Esophagus (tissue), 2 donors: Measurements from ENCODE around the gene DCTN4. TPM values are rescaled to one million over a fixed set of nuclear protein-coding genes. Genes with fewer than 3 reads are reported as not detected.
"Not testable (repeated sequence)": the region's sequence is repeated elsewhere in the genome, so short reads cannot be mapped to it uniquely, and the experiment has no call there.

Experiments used
- H3K27ac ChIP-seq, 2 donors: one replicate each; pipeline ENCODE4 v1.5.1; 2013; ENCODE audit warnings: low read depth in 2 of 2, mild to moderate bottlenecking in 2 of 2, inconsistent platforms in 1 of 2, low read length in 1 of 2, moderate library complexity in 1 of 2
- H3K27me3 ChIP-seq, 2 donors: one replicate each; pipeline ENCODE4 v1.6.1; 2013; ENCODE audit warnings: low read length in 2 of 2, control low read depth in 1 of 2, mild to moderate bottlenecking in 1 of 2; ENCODE audit not compliant: insufficient read depth in 2 of 2, control insufficient read depth in 1 of 2
- H3K36me3 ChIP-seq, 2 donors: one replicate each; pipeline ENCODE4 v1.6.1; 2013; ENCODE audit warnings: low read length in 1 of 2; ENCODE audit not compliant: control insufficient read depth in 2 of 2, insufficient read depth in 2 of 2
- H3K4me1 ChIP-seq, 2 donors: one replicate each; pipeline ENCODE4 v1.6.1; 2013; ENCODE audit warnings: low read length in 1 of 2; ENCODE audit not compliant: control insufficient read depth in 2 of 2, insufficient read depth in 2 of 2
- H3K4me3 ChIP-seq, 2 donors: one replicate each; pipeline ENCODE4 v1.5.1; 2013; ENCODE audit warnings: low read length in 2 of 2, mild to moderate bottlenecking in 2 of 2, low read depth in 1 of 2, moderate library complexity in 1 of 2
- H3K9me3 ChIP-seq, 2 donors: one replicate each; pipeline ENCODE4 v1.6.1; 2013; ENCODE audit warnings: mild to moderate bottlenecking in 2 of 2, low read depth in 1 of 2, low read length in 1 of 2, moderate library complexity in 1 of 2; ENCODE audit not compliant: control insufficient read depth in 2 of 2, insufficient read depth in 1 of 2
- WGBS, 2 donors: extraction: QIAGEN DNeasy Blood & Tissue Kit; methylation state at CpG; one replicate each; pipeline ENCODE4 v1.1.7; 2013; 5-methylcytosine and 5-hydroxymethylcytosine counted together
- polyA plus RNA-seq, 2 donors: library from polyadenylated mRNA; stranded (reverse); fragments of 200-250 nt; gene quantifications; one replicate each; pipeline ENCODE4 v1.2.3, GENCODE V29; 2013
- donor health status: healthy with polysubstance abuse.
- donor health status: Bipolar disorder and iron deficiency.

DCTN4 gene
- polyA plus RNA-seq, result 10 to 100 TPM; 15.5 to 15.7 TPM

DNA sequence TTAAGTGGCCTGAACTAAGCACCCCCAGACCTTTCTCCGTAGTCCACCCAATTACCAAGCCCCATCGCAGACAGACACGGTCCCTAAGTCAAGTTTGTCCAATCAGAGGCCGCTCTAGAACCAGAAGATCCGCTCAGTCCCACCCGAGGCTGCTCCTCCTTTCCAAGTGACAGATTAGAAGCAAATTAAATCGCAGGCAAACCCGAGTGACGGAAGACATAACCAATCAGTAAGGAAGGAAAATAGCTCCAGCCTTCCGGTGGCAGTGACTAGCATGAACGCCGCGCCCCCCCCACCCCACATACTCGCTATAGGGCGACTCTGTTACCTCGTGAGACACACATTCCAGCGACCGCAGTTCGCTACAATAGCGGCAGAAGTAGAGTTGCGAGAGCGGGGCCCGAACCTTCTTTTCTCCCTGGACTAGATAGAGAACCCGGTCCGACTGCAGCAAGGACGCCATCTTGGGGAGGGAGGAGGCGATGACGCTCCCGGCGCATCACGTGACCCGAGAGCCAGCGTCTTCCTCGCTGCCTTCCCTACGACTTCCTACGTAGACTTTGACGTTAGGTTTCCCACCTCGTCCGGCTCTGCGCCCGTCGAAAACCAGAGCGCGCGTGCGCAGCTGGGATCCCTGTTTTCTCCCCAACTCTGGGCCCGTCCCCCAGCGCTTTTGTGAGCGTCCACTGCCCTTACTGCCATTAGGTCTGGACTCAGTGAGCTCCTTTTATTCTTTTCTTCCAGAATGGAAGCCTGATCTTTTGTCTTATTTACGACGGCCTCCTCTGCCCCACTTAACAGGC lies at the start of gene DCTN4:
DCTN4 (minus strand) TSS at position 487 of the 803 bp plus-strand sequence; CDS start at position 463, 24 bp downstream.
- Histone ChIP-seq H3K27me3 (no peaks in the 10 kb centered on the region), H3K9me3 (no peaks in the 10 kb centered on the region), H3K4me3 (peak within 1 kb of the TSS; percentile 62 to 88), H3K27ac (peak within 1 kb of the TSS; percentile 90 to 100), H3K36me3 (peaks cover 0 to 3% of the 10 kb centered on the region in 2 donors), H3K4me1 (no peaks in the 10 kb centered on the region)
- 1% methylated on average over 50 to 51 of the region's 51 CpGs for WGBS, 2 donors

DNA sequence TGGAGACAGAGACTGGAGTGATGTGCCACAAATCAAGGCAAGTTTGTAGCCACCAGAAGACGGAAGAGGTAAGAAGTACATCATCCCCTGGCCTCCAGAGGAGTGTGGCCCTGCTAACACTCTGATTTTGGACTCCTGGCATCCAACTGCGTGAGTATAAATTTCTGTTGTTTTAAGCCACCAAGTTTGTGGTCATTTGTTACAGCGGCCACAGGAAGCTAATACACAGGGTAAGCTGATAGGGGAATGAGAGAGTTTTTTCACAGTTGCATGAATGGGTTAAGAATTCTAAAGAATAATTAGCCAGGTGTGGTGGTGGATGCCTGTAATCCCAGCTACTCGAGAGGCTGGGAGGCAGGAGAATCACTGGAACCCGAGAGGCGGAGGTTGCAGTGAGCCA lies 45.6 kb upstream of the DCTN4 start:
- Histone ChIP-seq H3K36me3 (no peaks in the 10 kb centered on the region), H3K27me3 (no peaks in the 10 kb centered on the region), H3K27ac (no peak overlapping the region), H3K4me3 (no peak overlapping the region), H3K4me1 (no peaks in the 10 kb centered on the region), H3K9me3 (no peaks in the 10 kb centered on the region)
- 90 to 92% methylated on average over 6 of the region's 6 CpGs for WGBS, 2 donors

DNA sequence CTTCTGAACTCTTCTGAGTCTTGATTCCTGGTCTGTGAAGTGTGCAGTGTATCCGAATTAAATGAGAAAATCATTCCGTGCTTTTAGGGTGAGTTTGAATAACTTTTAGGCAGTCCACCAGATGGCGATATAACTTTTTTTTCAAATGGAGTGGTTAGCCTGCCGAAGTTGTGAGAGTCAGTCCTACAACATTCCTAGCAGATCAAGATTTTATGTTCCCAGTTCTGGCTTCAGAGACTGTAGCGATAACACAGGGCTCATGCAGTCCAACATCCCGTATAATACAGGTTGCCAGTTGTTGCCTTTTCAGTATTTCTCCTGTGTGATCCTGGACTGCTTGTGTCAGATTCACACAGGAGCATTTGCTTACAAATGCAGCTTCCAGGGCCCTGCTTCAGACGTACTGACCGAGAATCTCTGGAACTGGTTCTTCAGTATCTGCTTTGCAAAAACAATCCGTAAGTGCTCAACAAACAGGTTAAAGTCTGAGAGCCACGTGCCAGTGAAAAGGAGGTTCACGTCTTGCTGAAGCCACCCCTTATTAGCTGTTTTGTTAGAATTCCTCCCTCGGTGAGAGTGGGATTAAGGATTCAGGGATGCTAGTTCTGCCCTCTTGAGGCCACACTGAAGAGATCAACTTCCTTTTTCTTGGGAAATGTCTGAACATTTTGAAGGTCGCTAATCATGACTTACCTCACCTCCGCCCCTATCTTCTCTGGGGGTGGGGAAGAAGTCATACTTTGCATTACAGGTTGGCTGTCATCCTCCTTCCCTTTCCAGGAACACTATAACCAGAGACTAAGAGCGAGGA lies 42.5 kb upstream of the DCTN4 start:
- Histone ChIP-seq H3K9me3 (no peaks in the 10 kb centered on the region), H3K36me3 (no peaks in the 10 kb centered on the region), H3K4me1 (no peaks in the 10 kb centered on the region), H3K27ac (peak overlapping the region in 1 of 2 donors; percentile 20), H3K27me3 (no peaks in the 10 kb centered on the region), H3K4me3 (peak overlapping the region in 1 of 2 donors; percentile 20)
- WGBS, 2 donors, result 14 to 17% methylated on average over 15 of the region's 15 CpGs

DNA sequence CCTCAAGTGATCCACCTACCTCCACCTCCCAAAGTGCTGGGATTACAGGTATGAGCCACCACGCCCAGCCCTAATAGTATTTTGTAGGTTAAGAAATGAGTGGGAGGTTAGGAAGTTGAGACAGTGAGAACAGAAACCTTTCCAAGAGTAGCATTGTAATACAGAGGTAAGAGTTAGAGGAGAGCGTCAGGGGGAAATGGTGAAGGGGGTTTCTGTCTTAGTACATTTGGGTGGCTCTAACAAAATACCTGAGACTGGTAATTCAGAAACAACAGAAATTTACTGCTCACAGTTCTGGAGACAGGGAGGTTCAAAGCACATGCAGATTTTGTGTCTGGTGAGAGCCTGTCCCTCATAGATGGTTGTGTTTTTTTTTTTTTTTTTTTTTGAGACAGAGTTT lies 38.6 kb upstream of the DCTN4 start:
- no peaks in the 10 kb centered on the region for H3K9me3 ChIP-seq
- WGBS, 2 donors, result 93 to 94% methylated on average over 2 of the region's 2 CpGs
- H3K36me3 ChIP-seq, result peaks cover 0 to 5% of the 10 kb centered on the region in 2 donors
- H3K4me1 ChIP-seq, result no peaks in the 10 kb centered on the region
- no peak overlapping the region for H3K27ac ChIP-seq
- H3K4me3 ChIP-seq, result no peak overlapping the region
- no peaks in the 10 kb centered on the region for H3K27me3 ChIP-seq

DNA sequence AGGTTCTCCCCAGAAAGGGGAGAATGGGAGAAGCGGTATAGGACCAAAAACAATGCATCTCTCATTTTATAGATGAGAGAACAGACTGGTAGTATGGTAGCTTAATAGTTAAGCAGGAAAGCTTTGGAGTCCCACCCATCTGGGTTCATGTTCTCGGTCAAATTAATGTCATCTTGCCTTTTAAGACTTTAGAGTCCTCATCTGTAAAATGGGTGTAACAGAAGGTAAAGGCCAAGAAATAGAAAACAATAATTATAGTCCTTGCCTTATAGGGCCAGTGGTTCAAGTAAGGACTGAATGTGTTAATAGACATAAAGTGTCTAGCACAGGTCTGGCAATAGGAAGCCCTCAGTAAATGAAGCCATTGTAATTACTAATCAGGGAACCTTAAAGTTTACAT lies 36.1 kb upstream of the DCTN4 start:
- peaks cover 0 to 4% of the 10 kb centered on the region in 2 donors for H3K4me1 ChIP-seq
- H3K4me3 ChIP-seq, result no peak overlapping the region
- no peaks in the 10 kb centered on the region for H3K9me3 ChIP-seq
- H3K27ac ChIP-seq, result no peak overlapping the region
- no peaks in the 10 kb centered on the region for H3K27me3 ChIP-seq
- H3K36me3 ChIP-seq, result peaks cover 0 to 5% of the 10 kb centered on the region in 2 donors
- 89 to 96% methylated on average over 2 of the region's 2 CpGs for whole genome bisulfite sequencing, 2 donors

DNA sequence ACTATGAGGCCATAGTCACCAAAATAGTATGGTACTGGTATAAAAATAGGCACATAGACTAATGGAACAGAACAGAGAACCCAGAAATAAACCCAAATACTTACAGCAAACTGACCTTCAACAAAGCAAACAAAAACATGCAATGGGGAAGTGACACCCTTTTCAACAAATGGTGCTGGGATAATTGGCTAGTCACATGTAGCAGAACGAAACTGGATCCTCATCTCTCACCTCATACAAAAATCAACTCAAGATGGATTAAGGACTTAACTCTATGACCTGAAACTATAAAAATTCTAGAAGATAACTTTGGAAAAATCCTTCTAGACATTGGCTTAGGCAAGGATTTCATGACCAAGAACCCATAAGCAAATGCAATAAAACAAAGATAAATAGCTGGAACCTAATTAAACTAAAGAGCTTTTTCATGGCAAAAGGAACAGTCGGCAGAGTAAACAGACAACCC lies 34.6 kb upstream of the DCTN4 start:
- H3K9me3 ChIP-seq, H3K27ac ChIP-seq, H3K36me3 ChIP-seq, H3K4me3 ChIP-seq, H3K27me3 ChIP-seq, H3K4me1 ChIP-seq: not testable (repeated sequence)
- 87 to 88% methylated on average over 2 of the region's 2 CpGs for WGBS, 2 donors

DNA sequence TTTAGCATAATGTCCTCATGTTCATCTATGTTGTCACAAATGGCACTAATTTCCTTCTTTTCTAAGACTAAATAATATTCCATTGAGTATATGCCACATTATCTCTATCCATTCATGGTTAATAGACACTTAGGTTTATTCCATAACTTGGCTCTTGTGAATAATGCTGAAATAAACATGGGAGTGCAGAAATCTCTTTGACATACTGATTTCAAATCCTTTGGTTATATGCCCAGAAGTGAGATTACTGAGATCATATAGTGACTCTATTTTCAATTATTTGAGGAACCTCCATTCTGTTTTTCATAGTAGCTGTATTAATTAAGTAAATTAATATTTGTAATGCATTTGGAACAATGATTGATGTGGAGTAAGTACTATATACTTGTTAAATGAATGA lies 32.7 kb upstream of the DCTN4 start:
- Histone ChIP-seq H3K27me3 (no peaks in the 10 kb centered on the region), H3K36me3 (peaks cover 0 to 5% of the 10 kb centered on the region in 2 donors), H3K9me3 (no peaks in the 10 kb centered on the region), H3K4me3 (no peak overlapping the region), H3K27ac (no peak overlapping the region), H3K4me1 (peaks cover 0 to 6% of the 10 kb centered on the region in 2 donors)

DNA sequence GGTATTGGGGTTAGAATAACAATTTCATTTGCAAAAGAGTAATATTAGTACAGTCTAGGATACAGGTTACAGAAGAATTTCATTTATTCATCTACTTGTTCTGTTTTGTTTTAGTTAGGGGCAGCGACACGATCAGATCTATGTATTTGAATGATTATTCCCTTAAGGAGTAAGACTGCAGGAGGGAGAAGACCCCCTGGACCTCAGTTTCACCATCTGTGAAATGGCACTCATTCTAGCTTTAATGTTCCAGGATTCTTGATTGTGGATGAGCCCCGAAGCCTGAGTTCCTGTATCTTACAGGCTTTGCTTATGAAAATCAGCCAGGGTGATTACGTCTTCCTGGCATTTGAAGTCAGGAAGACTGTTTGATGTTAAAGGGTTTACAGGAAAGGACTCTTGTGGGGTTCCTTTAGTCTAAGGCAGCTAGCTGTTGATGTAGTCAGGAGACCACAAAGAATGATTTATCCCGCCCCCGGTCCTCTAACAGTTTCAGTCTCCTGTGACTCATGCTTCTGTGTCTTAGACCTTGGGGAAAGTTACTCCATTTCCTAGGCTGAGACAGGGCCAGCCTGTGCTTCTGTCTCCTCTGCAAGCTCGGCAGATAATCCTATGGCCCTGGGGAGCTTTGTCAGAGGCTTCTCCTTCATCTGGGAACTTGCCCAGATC lies 31.3 kb upstream of the DCTN4 start:
- Histone ChIP-seq H3K4me3 (no peak overlapping the region), H3K27me3 (no peaks in the 10 kb centered on the region), H3K9me3 (no peaks in the 10 kb centered on the region), H3K27ac (peak overlapping the region; percentile 71 to 77), H3K4me1 (peaks cover 0 to 6% of the 10 kb centered on the region in 2 donors), H3K36me3 (no peaks in the 10 kb centered on the region)
- 24 to 30% methylated on average over 7 of the region's 7 CpGs for WGBS, 2 donors

DNA sequence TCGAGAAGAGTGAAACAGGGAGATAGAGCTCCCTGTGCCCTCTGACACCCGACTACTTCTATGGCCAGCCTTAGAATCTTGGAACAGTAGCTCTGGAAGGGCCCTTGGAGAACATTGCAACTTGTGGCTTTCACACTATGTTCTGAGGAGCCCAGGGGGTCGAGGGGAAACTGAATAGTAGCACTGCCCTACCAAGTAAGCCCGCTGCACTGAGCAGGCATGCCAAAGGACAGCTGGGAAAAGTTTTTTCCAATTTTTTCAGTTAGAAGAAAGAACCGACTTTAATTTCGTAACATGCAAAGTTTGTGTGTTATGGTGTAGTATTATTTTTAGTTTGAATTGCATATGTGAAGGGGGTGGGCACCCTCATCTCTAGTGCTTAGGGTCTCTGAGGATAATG lies 30.6 kb upstream of the DCTN4 start:
- no peaks in the 10 kb centered on the region for H3K36me3 ChIP-seq
- peaks cover 0 to 6% of the 10 kb centered on the region in 2 donors for H3K4me1 ChIP-seq
- H3K27me3 ChIP-seq, result no peaks in the 10 kb centered on the region
- no peaks in the 10 kb centered on the region for H3K9me3 ChIP-seq
- H3K4me3 ChIP-seq, result no peak overlapping the region
- H3K27ac ChIP-seq, result peak overlapping the region in 1 of 2 donors; percentile 71
- WGBS, 2 donors, result 72 to 76% methylated on average over 6 of the region's 6 CpGs
